ENCODE data around the gene PCSK9.

DNA sequence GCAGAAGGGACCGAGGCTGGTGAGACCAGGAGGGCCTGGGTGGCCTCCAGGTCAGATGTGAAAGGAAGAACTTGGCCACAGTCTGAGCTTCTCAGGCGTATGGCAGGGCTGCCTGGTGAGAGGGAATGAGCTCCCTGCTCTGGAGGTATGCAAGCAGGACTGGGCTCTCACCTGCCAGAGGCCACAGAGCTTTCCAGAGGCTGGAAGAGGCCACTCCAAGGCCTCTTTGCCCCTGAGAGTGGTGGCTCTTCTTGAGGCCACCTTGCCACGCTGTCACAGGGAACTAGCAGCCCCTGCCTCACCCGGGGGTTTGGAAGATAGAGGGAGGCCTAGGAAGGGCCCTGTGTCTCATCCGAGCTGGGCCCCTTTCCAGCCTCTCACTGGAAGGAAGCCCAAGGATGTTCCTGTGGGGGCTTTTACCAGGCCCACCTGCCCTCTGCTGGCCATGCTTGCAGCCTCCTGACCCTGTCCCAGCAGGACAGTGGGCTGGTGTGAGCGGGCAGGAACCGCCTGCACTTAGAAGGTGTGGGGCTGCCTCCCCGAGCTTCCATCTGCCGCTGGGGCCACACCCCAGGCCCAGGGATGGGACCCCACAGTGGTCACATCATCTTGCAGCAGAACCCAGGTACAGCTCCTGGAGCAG lies 10.0 kb downstream of the PCSK9 start:
- TF ChIP-seq, protein P1, sequence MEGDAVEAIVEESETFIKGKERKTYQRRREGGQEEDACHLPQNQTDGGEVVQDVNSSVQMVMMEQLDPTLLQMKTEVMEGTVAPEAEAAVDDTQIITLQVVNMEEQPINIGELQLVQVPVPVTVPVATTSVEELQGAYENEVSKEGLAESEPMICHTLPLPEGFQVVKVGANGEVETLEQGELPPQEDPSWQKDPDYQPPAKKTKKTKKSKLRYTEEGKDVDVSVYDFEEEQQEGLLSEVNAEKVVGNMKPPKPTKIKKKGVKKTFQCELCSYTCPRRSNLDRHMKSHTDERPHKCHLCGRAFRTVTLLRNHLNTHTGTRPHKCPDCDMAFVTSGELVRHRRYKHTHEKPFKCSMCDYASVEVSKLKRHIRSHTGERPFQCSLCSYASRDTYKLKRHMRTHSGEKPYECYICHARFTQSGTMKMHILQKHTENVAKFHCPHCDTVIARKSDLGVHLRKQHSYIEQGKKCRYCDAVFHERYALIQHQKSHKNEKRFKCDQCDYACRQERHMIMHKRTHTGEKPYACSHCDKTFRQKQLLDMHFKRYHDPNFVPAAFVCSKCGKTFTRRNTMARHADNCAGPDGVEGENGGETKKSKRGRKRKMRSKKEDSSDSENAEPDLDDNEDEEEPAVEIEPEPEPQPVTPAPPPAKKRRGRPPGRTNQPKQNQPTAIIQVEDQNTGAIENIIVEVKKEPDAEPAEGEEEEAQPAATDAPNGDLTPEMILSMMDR (IDR thresholded peaks at IDR 0.05): no peak
- no peak for TF ChIP-seq POLR2A (IDR thresholded peaks at IDR 0.05)
